Hematopoietic multipotent progenitor cell treated with erythropoietin and hydrocortisone succinate and interleukin-3 and kit ligand, for 17 days (in vitro differentiated cells): ENCODE results near the gene NFKBIA.
A peak's percentile ranks its signal among the peaks of the same experiment; 100 is the strongest.
"Not testable (repeated sequence)": the region's sequence is repeated elsewhere in the genome, so short reads cannot be mapped to it uniquely, and the experiment has no call there.

Source experiments
- DNase-seq: peaks from one replicate; pipeline ENCODE4 v3.0.0-alpha.2; 2015; ENCODE audit warnings: low spot score

NFKBIA gene

DNA sequence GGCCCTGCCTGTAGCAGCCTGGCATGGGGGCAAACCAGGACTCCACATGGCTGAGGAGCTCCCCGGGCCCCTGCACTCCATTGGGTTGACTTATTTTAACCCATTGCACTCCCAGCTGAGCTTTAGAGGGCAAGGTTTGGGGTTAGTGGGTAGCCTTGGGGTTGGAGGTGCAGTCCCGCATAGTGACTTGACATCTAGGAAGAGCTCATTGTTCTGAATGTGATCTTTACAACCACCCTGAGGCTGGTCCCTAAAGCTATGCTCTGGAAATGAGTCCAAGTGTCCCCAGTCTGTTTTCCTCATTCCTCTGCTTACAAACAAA is 36.4 kb downstream of the NFKBIA start:
- DNase-seq: no peak

- DNase-seq: no peak
Observed at GRCh38 chr14:35367056-35367372, 37.5 kb downstream of the NFKBIA start.

DNA sequence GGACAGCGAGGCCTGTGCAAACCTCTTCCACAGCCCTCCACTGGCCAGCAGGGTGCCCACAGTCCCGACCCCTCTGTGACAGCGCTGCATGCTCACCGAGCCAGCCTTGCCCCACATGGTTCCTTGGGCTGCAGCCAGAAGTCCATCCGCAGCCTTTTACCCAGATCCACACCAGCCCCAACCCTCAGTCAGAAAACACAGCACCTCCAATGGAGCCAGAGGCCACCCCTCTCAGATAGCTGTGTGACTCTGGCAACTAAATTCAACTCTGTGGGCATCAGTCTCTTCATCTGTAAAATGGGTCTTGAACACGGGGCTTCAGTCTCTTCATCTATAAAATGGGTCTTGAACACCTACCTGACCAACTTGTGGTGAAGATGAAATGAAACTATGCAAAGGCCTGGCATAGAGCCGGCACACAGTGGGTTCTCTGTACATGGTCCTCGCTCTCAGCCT is 38.0 kb downstream of the NFKBIA start:
- no peak for DNase-seq

GRCh38 chr14:35366056-35366451 is 38.5 kb downstream of the NFKBIA start:
- DNase-seq: peak; percentile 27

- peak; percentile 54 for DNase-seq
Observed at GRCh38 chr14:35365130-35366055, 39.2 kb downstream of the NFKBIA start.

DNA sequence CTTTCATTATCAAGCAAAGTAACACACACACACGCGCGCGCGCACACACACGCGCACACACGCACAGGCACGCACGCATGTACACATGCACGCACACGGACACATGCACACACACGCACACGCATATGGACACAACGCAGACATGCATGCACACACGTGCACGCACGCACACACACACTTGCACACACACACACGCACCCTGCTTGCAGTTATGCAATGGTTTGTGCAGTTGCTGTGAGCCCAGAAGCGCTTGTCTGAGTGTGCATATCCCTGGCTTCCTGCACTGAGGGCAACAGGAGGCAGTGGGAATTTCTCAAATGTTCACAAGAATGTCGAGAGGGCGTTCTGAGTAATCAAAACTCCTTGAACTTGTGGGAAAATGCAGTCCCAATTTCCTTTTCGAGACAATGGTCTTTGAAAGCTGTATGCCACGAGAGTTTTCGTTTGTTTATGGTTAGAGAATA is 41.6 kb downstream of the NFKBIA start:
- DNase-seq: no peak

DNA sequence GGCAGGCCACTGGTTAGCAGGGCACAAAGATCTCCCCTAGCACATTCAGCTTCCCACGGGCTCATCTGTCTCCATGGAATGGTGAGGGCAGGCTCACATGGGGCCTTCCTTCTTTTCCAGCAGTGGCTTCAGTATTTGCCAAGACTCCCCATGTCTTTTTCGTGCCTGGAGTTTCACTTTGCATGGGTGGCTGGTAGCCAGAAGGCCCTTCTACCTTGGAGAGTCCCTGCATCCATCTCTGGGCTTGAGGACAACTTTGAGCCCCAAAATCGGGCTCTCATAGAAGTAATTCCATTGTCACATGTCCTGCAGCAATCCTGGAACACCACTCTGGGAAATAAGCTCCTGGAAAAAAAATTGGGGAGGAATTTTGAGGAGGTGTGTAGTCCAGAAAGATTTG is 42.1 kb downstream of the NFKBIA start:
- DNase-seq: no peak

- DNase-seq: no peak
Observed at GRCh38 chr14:35361141-35361480, 43.4 kb downstream of the NFKBIA start.

DNA sequence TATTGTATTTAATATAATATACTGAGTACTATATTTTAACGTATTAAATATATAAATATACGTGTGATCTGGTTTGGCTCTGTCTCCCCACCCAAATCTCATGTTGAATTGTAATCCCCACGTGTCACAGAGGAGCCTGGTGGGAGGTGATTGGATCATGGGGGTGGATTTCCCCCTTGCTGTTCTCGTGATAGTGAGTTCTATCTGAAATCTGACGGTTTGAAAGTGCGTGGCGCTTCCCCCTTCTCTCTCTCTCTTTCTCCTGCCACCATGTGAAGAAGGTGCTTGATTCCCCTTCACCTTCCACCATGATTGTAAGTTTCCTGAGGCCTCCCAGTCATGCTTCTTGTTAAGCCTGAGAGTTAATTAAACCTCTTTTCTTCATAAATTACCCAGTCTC is 44.9 kb downstream of the NFKBIA start:
- DNase-seq: not testable (repeated sequence)

GRCh38 chr14:35355981-35356841 is 48.3 kb downstream of the NFKBIA start:
- no peak for DNase-seq

DNA sequence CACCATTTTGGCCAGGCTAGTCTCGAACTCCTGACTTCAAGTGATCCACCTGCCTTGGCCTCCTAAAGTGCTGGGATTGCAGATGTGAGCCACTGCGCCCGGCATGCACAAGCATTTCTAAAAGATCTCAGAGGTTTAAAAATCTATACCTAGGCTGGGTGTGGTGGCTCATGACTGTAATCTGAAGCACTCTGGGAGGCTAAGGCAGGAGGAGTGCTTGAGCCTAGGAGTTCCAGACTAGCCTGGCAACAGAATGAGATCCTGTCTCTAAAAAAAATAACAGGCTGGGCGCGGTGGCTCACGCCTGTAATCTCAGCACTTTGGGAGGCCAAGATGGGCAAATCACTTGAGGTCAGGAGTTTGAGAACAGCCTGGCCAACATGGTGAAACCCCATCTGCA is 49.3 kb downstream of the NFKBIA start:
- not testable (repeated sequence) for DNase-seq

GRCh38 chr14:35353409-35354172 is 51.0 kb downstream of the NFKBIA start:
- DNase-seq: no peak

- no peak for DNase-seq
Observed at GRCh38 chr14:35352274-35353233, 52.0 kb downstream of the NFKBIA start.

GRCh38 chr14:35351897-35352273 is 52.7 kb downstream of the NFKBIA start:
- no peak for DNase-seq
